Activated CD4-positive, alpha-beta T cell treated with anti-CD3 and anti-CD28 coated beads for 36 hours (primary cell): ENCODE measurements around the gene CRNKL1. TPM values are rescaled to one million over a fixed set of nuclear protein-coding genes. Genes with fewer than 3 reads are reported as not detected.
A peak's percentile ranks its signal among the peaks of the same experiment; 100 is the strongest.
"Not testable (repeated sequence)": the region's sequence is repeated elsewhere in the genome, so short reads cannot be mapped to it uniquely, and the experiment has no call there.

Source experiments
- ATAC-seq: fragments of 200-7000 bp; cut with Tn5 transposase; one replicate; pipeline ENCODE4 v1.10.0; 2021; ENCODE audit warnings: mild to moderate bottlenecking, moderate library complexity
- CTCF ChIA-PET: fragments of 350-600 bp; sonication (Branson Sonifier 250); formaldehyde crosslinking; loops from one replicate; lab custom pipeline; 2021; ENCODE audit warnings: antibody characterized with exemption; lab: Charles Lee
- POLR2A ChIA-PET: fragments of 350-600 bp; sonication (Branson Sonifier 250); formaldehyde crosslinking; loops from one replicate; lab custom pipeline; 2021; ENCODE audit warnings: antibody characterized with exemption, inconsistent platforms; lab: Charles Lee
- DNase-seq: peaks from one replicate; pipeline ENCODE4 v3.0.0-alpha.2; 2020
- H3K27ac Mint-ChIP-seq: one replicate; pipeline ENCODE4 v1.8.0; 2021; ENCODE audit warnings: mixed read lengths
- H3K27me3 Mint-ChIP-seq: one replicate; pipeline ENCODE4 v1.8.0; 2021; ENCODE audit warnings: mixed read lengths
- H3K36me3 Mint-ChIP-seq: one replicate; pipeline ENCODE4 v1.8.0; 2021; ENCODE audit warnings: low read depth, mixed read lengths
- H3K4me1 Mint-ChIP-seq: one replicate; pipeline ENCODE4 v1.8.0; 2021; ENCODE audit warnings: mixed read lengths
- H3K4me3 Mint-ChIP-seq: one replicate; pipeline ENCODE4 v1.8.0; 2021; ENCODE audit warnings: mild to moderate bottlenecking, moderate library complexity, mixed read lengths
- H3K9me3 Mint-ChIP-seq: one replicate; pipeline ENCODE4 v1.8.0; 2021; ENCODE audit warnings: low read depth, mixed read lengths
- intact Hi-C, 2 experiments: fragments of 100-400 bp; cut with DNase I in 1 of 2; cut with micrococcal nuclease in 1 of 2; formaldehyde crosslinking; loops; one replicate each; pipeline versions ENCODE4 v1.14.2 to v1.15.1; 2022 to 2024; cut with DNase I, micrococcal nuclease
- total RNA-seq, 2 experiments: library from RNA; stranded (reverse); gene quantifications; one replicate each; pipeline ENCODE4 v1.2.3, GENCODE V29; 2021

The CRNKL1 gene
- total RNA-seq, 2 experiments from 2014 or later: 19.9 to 22.2 TPM

DNA sequence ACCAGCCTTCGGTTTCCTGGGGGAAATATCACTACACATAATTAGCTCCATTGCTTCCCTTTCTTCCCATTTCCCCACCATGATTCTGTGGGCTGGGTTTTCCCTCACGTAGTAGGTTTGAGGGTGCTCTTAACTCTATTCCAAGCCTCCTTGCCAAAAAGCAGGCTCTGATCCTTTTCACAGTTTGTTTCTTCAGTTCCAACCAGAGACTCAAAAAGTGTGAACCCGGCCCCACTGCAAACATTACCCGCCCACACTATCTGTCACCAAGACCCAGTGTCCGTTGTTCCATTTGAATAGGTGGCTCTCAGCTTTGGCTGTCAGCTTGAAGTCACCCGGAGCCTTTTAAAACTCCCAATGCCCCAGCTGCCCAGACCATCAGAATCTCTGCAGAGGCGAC, 46.9 kb downstream of the CRNKL1 start:
- intact Hi-C loops: no loop called here
- ChIA-PET CTCF (interaction anchor here (1.0 kb wide), 1 partner anchor 11 kb away, joined by 3 read pairs; no protein-coding TSS in a partner anchor), POLR2A (no interaction called here)
- Mint-ChIP-seq H3K27me3 (peaks cover 39% of the 10 kb centered on the region), H3K4me1 (peaks cover 15% of the 10 kb centered on the region), H3K4me3 (no peak overlapping the region), H3K9me3 (no peaks in the 10 kb centered on the region), H3K27ac (no peak overlapping the region), H3K36me3 (no peaks in the 10 kb centered on the region)
- DNase-seq (no peak), ATAC-seq (no peak)

DNA sequence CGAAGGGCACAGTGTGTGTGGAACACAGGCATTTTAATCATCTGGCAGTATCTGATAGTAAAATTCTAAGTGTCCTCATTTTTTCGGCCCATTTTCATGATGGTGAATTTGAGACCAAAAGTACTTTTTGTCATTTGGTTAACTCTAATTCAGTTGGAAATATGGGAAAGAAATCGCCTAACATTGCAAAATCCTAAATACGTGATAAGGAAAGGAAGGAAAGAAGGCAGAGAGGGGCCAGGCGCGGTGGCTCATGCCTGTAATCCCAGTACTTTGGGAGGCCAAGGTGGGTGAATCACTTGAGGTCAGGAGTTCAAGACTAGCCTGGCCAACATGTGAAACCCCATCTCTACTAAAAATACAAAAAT, 48.3 kb downstream of the CRNKL1 start:
- H3K9me3 Mint-ChIP-seq, intact Hi-C loops, H3K36me3 Mint-ChIP-seq, DNase-seq, ATAC-seq, POLR2A ChIA-PET: not testable (repeated sequence)
- Mint-ChIP-seq H3K4me3 (peak overlapping the region; percentile 59), H3K27me3 (peaks cover 38% of the 10 kb centered on the region), H3K4me1 (peaks cover 15% of the 10 kb centered on the region), H3K27ac (peak overlapping the region; percentile 81)
- CTCF ChIA-PET: interaction anchor here (1.0 to 1.4 kb wide), 2 partner anchors 10 to 223 kb away, joined by 3 to 6 read pairs; no protein-coding TSS in a partner anchor

DNA sequence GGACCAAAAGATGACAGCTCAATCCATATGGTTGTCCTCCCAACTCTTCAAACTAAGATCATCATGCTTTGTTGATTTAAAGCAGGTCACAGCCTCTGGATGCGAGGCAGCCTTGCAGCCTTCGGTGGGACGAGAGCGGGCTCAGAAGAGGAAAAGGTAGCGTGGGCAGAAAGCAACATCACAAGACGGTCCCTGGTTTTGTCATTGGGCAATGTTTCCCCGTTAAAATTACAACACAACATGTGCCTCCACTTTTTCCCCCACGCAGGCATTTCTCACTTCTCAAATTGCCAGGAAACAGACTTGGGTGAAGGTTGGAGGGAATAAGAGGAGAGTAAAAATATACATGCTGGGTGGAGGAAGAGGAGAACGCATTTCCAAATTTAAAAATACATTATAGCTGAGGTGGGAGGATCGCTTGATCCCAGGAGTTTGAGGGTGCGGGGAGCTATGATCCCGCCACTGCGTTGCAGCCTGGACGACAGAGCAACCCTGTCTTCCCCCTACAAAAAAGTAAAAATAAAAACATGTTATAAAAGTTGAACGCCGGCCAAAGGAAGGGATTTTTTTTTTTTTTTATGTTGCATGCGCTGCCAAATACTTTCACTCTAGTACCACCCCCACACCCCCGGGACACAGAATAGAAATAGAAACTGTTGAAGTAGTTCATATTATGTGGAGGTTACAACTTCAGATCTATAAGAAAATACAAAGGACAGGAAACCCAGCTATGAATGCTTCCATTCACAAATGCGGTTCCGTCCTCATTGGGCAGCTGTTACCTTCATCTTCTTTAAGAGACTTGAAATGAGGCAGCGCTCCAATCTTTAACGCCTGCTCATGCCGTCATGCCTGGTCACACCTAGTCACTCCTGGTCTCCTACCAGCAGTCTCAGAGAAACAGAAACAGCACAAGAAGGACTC, 49.0 kb downstream of the CRNKL1 start:
- H3K4me1 Mint-ChIP-seq: peaks cover 15% of the 10 kb centered on the region
- ATAC-seq: peak; percentile 98
- H3K36me3 Mint-ChIP-seq: no peaks in the 10 kb centered on the region
- ChIA-PET POLR2A (no interaction called here), CTCF (interaction anchor here (1.0 to 1.4 kb wide), 3 partner anchors 9 to 235 kb away, joined by 3 to 6 read pairs (median 3); no protein-coding TSS in a partner anchor)
- DNase-seq: peak; percentile 74
- peak overlapping the region; percentile 81 for H3K27ac Mint-ChIP-seq
- peak overlapping the region; percentile 59 for H3K4me3 Mint-ChIP-seq
- peaks cover 38% of the 10 kb centered on the region for H3K27me3 Mint-ChIP-seq
- H3K9me3 Mint-ChIP-seq: no peaks in the 10 kb centered on the region
- intact Hi-C loops: no loop called here

DNA sequence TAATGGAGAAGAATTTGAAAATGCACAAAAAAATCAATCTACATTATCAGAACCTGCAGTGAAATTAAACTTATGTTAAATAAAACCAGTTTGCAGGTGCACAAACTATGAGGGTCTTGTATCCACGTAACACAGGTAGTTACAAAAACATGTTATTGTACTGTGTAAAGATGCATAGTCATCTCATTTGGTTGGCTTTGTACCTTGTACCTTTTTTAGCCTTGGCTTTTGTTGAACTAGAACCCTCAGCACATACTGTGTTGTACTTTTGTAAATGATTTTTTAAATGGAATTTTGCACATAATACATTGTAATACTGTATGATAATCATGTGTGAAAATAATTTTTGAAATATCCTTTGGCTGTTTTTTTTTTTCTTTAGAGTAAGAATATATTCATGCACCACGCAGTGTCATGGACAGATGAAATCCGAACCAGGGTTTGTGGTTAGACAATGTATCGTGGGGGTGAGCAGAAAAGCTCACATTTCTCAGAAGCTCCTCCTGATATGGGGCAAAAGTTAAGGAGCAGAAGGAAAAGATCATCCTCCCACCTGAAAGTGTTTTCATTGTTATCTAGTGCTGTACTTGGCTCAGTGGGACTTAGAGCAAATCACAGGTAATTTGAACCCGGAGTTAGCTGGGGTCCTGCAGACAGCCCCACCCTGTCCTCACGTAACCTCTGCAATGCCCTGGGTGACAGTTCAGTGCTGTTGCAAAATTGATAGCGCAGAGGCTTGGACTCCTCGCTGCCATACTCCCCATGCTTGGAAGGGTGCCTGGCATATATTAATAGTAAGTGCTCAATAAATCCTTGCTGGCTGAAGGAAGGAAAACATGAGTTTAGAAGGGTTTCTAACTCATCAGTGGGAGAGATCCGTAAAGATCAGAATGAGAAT, 49.9 kb downstream of the CRNKL1 start:
- no peak for ATAC-seq
- Mint-ChIP-seq H3K4me3 (peak overlapping the region; percentile 59), H3K4me1 (peaks cover 15% of the 10 kb centered on the region), H3K9me3 (no peaks in the 10 kb centered on the region), H3K36me3 (no peaks in the 10 kb centered on the region), H3K27me3 (peaks cover 36% of the 10 kb centered on the region), H3K27ac (no peak overlapping the region)
- no peak for DNase-seq
- intact Hi-C loops: no loop called here
- ChIA-PET POLR2A (no interaction called here), CTCF (interaction anchor here (1.0 to 1.4 kb wide), 3 partner anchors 8 to 236 kb away, joined by 3 to 6 read pairs (median 3); no protein-coding TSS in a partner anchor)

DNA sequence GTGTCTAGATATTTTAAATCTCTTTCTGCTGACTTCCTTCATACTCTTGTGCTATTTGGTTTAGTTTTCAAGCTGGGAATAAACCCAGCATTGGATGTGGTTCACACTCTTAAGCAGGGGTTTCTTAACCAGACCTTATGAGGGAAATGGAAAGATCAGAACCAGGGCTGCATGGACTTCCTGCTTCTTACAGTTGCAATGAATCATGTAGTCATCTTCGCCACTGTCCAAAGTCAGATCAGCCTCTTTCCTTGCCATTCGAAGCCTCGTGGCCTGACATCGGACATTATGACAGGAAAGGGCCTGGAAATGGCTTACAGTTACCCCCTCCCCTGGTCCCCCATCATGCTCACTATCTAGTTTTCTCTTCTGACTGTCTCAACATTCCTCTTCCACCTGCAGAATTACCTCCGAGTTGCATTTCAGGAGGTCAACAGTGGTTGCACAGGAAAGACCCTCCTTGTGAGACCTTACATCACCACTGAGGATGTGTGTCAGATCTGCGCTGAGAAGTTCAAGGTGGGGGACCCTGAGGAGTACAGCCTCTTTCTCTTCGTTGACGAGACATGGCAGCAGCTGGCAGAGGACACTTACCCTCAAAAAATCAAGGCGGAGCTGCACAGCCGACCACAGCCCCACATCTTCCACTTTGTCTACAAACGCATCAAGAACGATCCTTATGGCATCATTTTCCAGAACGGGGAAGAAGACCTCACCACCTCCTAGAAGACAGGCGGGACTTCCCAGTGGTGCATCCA, 51.9 kb downstream of the CRNKL1 start:
- ATAC-seq: no peak
- Mint-ChIP-seq H3K27me3 (peaks cover 30% of the 10 kb centered on the region), H3K4me3 (no peak overlapping the region), H3K4me1 (peaks cover 15% of the 10 kb centered on the region), H3K36me3 (no peaks in the 10 kb centered on the region), H3K27ac (no peak overlapping the region), H3K9me3 (no peaks in the 10 kb centered on the region)
- ChIA-PET POLR2A (no interaction called here), CTCF (interaction anchor here (0.8 kb wide), 1 partner anchor 26 kb away, joined by 3 read pairs; no protein-coding TSS in a partner anchor)
- intact Hi-C loops: no loop called here
- no peak for DNase-seq

DNA sequence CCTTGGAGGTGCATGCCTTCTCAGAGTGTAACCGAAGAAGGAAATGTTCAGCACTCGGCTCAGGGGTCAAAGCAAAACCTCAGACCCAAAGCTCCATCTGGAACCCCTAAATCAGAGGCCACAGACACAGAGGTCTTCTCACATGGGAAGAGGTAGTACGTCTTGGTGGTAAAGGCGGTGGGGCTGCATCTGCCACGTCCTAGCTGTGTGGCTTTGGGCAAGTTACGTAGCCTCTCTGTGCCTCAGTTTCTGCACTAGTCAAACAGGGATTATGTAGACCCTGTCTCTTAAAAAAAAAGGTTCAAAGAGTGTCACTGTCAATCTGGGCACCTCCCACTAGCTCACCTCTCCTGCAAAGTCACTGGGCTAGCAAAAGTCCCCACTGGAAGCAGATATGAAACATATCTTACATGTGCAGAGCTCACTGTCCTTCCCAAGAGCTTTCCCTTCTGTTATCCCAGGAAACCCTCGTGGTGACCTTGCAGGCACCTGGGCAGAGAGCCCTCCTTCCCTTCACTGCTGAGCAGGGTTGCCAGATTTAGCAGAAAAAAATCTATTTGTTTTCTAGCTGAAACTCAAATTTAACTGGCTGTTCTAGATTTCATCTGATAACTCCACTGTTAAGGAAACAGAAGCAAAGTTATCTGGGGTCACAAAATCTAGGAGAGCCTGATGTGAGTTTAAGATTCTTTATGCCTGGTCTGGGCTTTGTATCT, 53.1 kb downstream of the CRNKL1 start:
- no peaks in the 10 kb centered on the region for H3K9me3 Mint-ChIP-seq
- ATAC-seq (no peak), DNase-seq (no peak)
- H3K27ac Mint-ChIP-seq: no peak overlapping the region
- CTCF ChIA-PET: interaction anchor here (0.9 kb wide), 1 partner anchor 163 kb away, joined by 3 read pairs; no protein-coding TSS in a partner anchor
- H3K4me1 Mint-ChIP-seq: peaks cover 15% of the 10 kb centered on the region
- intact Hi-C loops: no loop called here
- peaks cover 28% of the 10 kb centered on the region for H3K27me3 Mint-ChIP-seq
- no peak overlapping the region for H3K4me3 Mint-ChIP-seq
- POLR2A ChIA-PET: no interaction called here
- H3K36me3 Mint-ChIP-seq: no peaks in the 10 kb centered on the region

DNA sequence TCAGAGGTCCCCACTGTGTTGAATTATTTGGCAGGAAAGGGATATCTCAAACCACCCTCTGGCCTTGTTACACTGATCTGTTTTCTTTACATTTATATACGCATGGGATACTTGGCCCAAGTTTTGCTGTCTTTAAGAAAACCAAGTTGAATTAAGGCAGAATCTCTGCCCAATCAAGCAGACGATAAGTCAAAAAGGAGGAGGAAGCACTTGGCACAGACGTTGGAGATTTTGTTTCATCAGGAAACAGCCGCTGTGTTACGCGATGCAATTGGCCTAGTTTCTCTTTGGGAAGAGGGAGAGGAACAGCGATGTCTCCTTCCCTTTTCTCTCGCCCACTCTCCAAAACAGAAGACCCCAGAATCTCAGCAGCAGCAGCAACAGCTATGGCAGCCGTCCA, 55.3 kb downstream of the CRNKL1 start:
- ChIA-PET CTCF (interaction anchor here (1.1 kb wide), 1 partner anchor 228 kb away, joined by 4 read pairs; no protein-coding TSS in a partner anchor), POLR2A (no interaction called here)
- Mint-ChIP-seq H3K9me3 (no peaks in the 10 kb centered on the region), H3K4me3 (no peak overlapping the region), H3K36me3 (no peaks in the 10 kb centered on the region), H3K27ac (no peak overlapping the region), H3K4me1 (no peaks in the 10 kb centered on the region), H3K27me3 (peaks cover 12% of the 10 kb centered on the region)
- DNase-seq: no peak
- intact Hi-C loops: no loop called here
- no peak for ATAC-seq

DNA sequence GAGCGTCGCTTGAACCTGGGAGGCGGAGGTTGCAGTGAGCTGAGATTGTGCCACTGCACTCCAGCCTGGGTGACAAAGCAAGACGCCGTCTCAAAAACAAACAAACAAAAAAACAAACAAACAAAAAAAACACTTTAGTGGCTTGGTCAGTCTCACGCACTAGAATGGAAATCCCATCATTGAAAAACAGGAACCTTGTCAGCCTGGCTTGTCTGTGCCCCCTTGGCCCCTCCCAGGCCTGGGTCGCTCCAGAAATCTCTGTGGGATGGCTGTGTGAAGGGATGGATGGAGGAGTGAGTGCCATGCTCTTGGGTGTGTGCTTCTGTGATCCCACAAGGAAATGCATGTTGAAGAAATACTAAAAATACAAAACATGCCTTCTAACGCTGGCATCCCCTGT, 56.0 kb downstream of the CRNKL1 start:
- intact Hi-C loops: no loop called here
- ATAC-seq (no peak), DNase-seq (no peak)
- Mint-ChIP-seq H3K27me3 (peaks cover 9% of the 10 kb centered on the region), H3K4me3 (no peak overlapping the region), H3K9me3 (no peaks in the 10 kb centered on the region), H3K4me1 (no peaks in the 10 kb centered on the region), H3K36me3 (no peaks in the 10 kb centered on the region), H3K27ac (no peak overlapping the region)
- ChIA-PET CTCF (no interaction called here), POLR2A (no interaction called here)

DNA sequence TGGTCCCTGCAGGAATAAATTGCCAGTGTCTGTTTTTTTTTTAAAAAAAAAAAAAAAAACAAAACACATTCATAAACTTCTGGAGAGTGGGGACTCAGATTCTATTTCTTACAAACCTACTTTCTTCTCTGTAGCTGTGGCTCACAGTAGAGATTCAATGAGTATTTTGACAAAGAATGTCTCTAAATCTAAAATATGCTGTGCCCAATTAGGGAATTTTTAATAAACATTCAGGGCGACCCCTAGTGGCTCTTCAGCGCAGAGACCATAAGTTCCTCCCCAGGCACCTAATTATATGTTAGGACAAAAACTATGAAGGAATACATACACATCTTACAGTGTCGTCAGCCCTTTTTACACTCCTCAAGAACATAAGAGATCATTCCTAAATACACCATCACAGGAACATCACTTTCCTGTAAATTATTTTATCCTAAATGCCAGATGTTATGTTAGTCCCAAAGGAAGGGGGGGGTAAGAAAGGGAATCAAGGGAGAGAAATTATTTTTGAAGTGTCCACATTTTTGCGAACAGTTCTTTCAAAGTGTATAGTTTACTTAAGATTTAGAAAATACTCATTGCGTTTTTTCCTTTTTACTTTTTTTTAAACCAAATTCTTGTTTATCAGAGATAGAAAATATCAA, 56.9 kb downstream of the CRNKL1 start:
- Mint-ChIP-seq H3K4me1 (no peaks in the 10 kb centered on the region), H3K36me3 (no peaks in the 10 kb centered on the region), H3K27me3 (peaks cover 2% of the 10 kb centered on the region), H3K9me3 (no peaks in the 10 kb centered on the region), H3K4me3 (no peak overlapping the region), H3K27ac (no peak overlapping the region)
- no peak for ATAC-seq
- peak; percentile 56 for DNase-seq
- CTCF ChIA-PET: interaction anchor here (0.6 to 2.0 kb wide), 5 partner anchors 8 to 215 kb away, joined by 3 to 6 read pairs (median 4); no protein-coding TSS in a partner anchor
- POLR2A ChIA-PET: no interaction called here
- intact Hi-C loops: loop anchor here (1.0 to 2.0 kb wide), 3 partner anchors 210 to 303 kb away; no protein-coding TSS in a partner anchor
